NOMO-1 treated with DMSO at 0.1 percent for 48 hours (cell line): ENCODE data around the gene MICA.
"Not testable (repeated sequence)": the region's sequence is repeated elsewhere in the genome, so short reads cannot be mapped to it uniquely, and the experiment has no call there.

Experiments used
- DNase-seq: peaks from one replicate; lab custom pipeline; 2025; ENCODE audit not compliant: unreplicated experiment; lab: John Stamatoyannopoulos, UW

Gene MICA

GRCh38 chr6:31407699-31408098 lies 4.3 kb downstream of the MICA start:
- DNase-seq, result peak; percentile 51

DNA sequence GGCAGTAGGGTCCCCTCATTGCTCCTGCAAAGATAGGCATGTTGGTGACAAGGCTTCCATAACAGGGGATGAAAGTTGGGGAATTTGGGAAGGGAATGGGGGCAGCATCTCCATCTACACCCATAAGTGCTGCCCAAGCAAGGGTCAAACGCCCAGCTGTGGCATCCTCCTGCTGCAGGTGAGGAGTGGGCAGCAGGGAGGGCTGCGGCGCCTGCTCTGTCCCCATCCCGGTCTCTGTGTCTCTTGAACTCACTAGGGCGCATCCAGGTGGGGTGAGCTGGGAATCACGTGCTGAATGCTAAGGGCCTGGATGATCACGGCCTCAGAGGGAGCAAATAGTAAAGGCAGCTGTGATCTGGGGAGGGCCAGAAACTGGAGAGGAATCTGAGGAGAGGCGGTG lies 9.1 kb downstream of the MICA start:
- no peak for DNase-seq

DNA sequence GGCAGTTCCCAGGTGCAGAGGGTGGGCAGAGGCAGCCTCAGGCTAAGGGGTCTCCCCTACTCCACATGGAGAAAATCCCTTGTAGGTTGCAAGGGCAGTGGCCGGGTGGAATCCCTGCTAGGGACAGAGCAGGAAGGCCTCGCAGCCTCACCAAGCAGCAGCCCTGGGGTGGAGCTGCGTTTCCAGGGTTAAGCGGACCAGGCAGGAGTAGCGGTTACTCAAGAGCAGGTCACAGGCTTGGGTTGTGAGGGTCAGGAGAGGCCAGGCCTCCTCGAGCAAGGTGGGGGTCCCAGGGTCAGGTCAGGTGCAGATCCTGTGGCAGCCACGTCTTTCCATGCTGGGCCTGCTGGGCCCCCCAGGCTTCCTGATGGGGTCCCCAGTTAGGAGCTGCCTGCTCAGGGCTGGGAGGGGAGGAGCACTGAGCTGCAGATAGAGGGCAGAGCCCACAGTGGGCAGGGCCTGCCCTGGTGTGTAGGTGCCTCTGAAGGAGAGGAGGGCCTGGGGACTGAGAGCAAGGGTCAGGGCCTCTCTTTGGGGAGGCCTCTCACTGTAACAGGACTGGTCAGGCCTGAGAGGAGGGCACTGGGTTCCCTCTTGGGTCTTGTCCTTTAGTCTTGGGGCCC lies 10.9 kb downstream of the MICA start:
- not testable (repeated sequence) for DNase-seq

- DNase-seq, result no peak
These were observed 11.4 kb downstream of the MICA start for GRCh38 chr6:31414771-31415265.

- no peak for DNase-seq
These were observed 13.1 kb downstream of the MICA start for GRCh38 chr6:31416394-31417014.

DNA sequence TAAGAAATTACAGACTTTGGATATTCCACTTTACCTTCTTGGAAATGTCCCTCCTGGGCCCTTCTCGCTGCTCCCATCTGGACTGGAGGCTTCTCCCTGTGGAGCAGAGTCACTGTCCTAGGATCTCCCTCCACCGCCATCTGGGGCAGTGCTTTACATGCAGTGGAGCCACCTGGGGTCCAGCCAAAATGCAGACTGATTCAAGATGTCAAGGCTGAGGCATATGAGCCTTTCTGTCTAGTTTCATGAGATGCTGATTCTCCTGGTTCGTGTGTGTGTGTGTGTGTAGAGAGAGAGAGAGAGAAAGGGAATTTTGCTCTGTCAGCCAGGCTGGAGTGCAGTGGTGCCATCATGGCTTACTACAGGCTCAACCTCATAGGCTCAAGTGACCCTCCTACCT lies 14.9 kb downstream of the MICA start:
- DNase-seq, result no peak

DNA sequence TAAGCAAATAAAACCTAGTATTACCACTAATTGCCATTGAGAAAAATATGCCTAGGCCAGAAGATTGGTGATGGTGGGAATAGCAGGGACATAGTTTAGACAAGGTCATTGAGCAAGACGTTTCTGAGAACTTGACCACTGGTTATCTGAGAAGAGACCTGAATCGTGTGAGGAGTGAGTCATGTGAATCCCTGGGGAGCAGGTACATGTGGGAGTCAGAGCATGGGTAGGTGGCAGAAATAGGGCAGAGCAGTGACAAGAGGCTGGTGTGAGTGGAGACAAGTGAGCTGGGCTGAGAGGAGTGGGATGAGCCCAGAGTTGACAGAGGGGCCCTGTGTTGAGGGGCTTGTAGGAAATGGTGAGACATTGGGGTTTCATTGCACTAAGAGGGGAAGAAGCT lies 16.4 kb downstream of the MICA start:
- no peak for DNase-seq

- DNase-seq, result no peak
These were observed 17.2 kb downstream of the MICA start for GRCh38 chr6:31420546-31420945.

- no peak for DNase-seq
These were observed 19.2 kb downstream of the MICA start for GRCh38 chr6:31422587-31422986.

GRCh38 chr6:31423550-31423949 lies 20.2 kb downstream of the MICA start:
- no peak for DNase-seq

DNA sequence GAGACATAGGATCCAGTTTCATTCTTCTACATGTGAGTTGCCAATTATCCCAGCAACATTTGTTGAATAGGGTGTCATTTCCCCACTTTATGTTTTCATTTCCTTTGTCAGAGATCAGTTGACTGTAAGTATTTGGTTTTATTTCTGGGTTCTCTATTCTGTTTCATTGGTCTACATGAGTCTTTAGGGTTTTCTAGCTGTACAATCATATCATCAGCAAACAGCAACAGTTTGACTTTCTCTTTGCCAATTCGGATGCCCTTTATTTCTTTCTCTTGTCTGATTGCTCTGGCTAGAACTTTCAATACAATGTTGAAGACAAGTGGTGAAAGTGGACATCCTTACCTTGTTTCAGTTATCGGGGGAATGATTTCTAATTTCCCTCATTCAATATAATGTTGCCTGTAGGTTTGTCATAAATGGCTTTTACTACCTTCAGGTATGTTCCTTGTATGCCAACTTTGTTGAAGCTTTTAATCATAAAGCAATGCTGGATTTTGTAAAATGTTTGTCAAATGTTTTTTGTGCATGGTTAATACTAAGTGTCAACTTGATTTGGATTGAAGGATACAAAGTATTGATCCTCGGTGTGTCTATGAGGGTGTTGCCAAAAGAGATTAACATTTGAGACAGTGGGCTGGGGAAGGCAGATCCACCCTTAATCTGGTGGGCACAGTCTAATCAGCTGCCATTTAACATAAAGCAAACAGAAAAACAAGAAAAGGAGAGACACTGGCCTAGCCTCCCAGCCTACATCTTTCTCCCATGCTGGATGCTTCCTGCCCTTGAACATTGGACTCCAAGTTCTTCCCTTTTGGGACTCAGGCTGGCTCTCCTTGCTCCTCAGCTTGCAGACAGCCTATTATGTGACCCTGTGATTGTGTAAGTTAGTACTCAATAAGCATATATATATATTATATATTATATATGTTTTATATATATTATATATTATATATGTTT lies 23.3 kb downstream of the MICA start:
- no peak for DNase-seq

- no peak for DNase-seq
These were observed 27.1 kb downstream of the MICA start for GRCh38 chr6:31430449-31430848.

GRCh38 chr6:31435051-31435450 lies 31.7 kb downstream of the MICA start:
- DNase-seq, result not testable (repeated sequence)

- no peak for DNase-seq
These were observed 34.8 kb downstream of the MICA start for GRCh38 chr6:31438222-31438621.

DNA sequence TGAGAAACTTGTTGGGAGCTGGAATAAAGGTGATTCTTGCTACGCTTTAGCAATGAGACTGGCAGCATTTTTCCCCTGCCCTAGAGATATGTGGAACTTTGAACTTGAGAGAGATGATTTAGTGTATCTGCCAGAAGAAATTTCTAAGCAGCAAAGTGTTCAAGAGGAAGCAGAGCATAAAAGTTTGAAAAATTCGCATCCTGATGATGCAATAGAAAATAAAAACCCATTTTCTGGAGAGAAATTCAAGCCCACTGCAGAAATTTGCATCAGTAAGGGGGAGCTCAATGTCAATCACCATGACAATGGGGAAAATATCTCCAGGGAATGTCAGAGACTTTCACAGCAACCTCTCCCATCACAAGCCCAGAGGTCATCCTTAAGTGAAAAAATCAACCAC lies 35.3 kb downstream of the MICA start:
- DNase-seq, result no peak

DNA sequence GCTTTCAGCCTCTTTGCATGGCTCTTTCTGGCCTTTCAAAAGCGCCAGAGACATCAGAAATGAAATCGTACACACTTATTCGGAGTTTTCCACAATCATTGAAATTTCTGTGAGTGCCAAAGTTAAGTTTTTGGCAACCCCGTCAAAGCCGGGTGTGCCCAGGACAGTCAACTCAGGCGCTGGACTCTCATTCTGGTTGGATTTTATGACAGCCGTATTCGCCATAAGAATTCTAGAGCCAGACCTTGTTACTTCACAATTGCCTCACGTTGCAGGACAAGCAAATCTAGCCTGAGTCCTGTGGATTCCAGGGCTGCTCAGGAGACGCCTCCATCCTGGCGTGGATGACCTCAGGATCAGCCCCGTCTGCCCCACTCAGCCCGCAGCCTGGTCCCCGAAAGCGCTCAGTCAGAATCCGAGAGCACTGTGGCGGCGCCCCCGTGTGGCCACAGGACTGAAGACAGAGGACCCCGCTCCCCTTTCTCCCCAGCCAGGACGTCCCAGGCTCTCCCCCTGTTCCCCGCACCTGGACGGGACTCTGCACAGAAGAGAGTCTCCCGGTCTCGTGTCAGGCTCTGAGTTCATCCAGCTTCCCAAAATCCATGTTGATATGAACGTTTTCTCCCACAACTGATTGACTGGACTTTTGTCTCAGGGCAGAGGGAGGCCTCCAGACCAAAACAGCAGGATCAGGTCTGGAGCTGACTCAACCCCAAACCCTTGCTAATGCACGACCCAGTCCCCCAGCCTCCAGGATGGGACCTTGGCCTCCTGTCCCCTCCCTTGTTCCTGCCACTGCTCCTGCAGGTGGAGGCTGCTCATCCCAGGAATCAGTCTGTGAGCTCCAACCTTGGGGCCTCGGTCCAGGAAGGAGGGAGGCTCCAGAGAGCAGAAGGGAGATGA lies 38.2 kb downstream of the MICA start:
- peak; percentile 55 for DNase-seq

- DNase-seq, result no peak
These were observed 43.1 kb downstream of the MICA start for GRCh38 chr6:31446481-31446880.

GRCh38 chr6:31446999-31447789 lies 43.8 kb downstream of the MICA start:
- DNase-seq, result not testable (repeated sequence)

DNA sequence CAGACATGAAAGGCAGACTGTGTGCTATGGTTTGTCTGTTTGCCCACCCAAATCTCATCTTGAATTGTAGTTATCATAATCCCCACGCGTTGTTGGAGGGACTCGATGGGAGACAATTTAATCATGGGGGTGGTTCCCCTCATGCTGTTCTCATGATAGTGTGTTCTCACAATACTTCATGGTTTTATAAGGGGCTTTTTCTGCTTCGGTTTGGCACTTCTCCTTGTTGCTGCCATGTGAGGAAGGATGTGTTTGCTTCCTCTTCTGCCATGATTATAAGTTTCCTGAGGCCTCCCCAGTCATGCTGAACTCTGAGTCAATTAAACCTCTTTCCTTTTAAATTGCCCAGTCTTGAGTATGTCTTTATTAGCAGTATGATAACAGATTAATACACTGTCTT lies 47.4 kb downstream of the MICA start:
- no peak for DNase-seq

- DNase-seq, result no peak
These were observed 49.5 kb downstream of the MICA start for GRCh38 chr6:31452859-31453258.
